GM11168 (cell line): Measurements from ENCODE around the gene OCIAD1.
"Not testable (repeated sequence)": the region's sequence is repeated elsewhere in the genome, so short reads cannot be mapped to it uniquely, and the experiment has no call there.

ENCODE experiments used
- in situ Hi-C: fragments of 300-500 bp; cut with MboI; formaldehyde crosslinking; loops from one replicate; pipeline ENCODE4 v1.12.0; 2022; ENCODE audit warnings: low sequenced_read_pairs; ENCODE audit not compliant: unreplicated experiment

OCIAD1 gene

DNA sequence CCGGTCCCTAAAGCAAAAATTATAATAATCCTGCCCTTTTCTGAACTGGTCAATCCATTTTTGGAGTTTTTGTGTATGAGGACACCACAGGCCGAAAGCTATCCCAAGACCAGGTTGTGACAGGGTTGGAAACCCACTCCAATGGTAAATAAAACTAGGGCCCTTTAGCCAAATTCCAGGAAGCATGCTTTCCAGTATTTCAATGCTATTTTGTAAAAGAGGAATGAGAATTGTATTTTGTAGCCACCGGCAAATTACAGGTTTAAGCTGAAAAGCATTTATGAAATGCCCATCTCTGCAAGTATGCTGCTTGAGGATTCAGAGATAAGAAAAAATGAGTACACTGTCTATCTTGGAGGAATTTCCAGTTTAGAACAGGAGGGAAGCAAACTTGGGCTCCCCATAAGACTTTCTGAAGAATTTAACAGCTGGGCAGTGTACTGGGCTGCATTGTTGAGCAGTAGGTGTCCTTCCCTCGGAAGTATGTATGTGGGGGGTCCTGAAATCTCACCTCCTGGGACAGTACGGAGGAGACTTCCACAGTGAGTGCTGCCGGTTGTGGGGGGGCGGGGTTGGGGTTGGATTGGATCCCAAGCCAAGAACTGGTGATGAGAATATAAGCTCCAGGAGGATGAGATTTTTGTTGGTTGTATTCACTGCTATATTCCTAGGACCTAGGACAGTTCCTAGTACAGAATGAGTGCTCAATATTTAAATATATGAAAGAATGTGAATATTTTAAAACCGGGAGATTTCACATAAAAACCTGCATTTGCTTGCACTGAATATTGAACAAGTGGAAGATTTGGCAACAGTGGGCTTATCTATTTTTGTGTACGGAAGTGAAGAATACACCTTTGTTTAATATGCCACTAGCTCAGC, 48.9 kb downstream of the OCIAD1 start:
- in situ Hi-C loops, result no loop called here

DNA sequence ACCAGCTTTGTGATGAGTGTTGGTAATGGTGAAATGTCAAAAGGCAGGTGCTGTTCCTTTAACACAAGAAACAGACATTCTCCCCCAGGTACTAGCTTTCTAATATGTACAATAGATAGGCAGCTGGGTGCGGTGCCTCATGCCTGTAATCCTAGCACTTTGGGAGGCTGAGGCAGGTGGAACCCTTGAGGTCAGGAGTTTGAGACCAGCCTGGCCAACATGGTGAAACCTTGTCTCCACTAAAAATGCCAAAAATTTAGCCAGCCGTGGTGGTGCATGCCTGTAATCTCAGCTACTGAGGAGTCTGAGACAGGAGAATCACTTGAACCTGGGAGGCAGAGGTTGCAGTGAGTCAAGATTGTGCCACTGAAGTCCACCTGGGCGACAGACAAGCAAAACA, 50.8 kb downstream of the OCIAD1 start:
- in situ Hi-C loops, result not testable (repeated sequence)

DNA sequence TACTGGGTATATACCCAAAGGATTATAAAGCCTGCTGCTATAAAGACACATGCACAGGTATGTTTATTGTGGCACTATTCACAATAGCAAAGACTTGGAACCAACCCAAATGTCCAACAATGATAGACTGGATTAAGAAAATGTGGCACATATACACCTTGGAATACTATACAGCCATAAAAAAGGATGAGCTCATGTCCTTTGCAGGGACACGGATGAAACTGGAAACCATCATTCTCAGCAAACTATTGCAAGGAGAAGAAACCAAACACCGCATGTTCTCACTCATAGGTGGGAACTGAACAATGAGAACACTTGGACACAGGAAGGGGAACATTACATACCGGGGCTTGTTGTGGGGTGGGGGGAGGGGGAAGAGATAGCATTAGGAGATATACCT, 58.9 kb downstream of the OCIAD1 start:
- in situ Hi-C loops, result not testable (repeated sequence)

DNA sequence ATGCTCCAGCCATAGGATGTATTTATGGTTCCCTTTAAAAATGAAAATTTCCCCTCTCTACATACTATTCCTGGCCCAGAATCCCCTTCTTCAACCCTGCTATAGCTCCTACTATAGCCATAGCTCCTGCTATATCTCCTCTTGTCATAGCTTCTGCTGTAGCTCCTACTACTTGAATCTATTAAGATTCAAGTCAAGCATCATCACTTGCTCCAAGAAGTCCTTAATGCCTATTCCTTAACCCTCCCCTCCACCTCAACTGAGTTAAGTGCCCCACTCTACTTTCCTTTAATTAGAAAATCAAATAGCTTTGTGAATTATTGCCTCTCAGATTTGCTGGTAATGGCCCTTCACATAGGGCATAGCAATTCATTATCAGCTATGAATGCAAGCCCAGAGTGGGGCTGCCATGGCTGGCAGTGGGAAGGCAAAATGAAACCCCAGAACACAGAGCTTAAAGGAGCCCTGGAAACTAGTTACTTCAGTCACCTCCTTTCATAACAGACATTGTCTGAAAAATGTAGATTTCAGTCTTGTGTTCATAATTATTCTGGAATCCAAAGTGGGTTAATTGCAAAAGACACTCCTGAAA, 60.2 kb downstream of the OCIAD1 start:
- in situ Hi-C loops, result no loop called here

DNA sequence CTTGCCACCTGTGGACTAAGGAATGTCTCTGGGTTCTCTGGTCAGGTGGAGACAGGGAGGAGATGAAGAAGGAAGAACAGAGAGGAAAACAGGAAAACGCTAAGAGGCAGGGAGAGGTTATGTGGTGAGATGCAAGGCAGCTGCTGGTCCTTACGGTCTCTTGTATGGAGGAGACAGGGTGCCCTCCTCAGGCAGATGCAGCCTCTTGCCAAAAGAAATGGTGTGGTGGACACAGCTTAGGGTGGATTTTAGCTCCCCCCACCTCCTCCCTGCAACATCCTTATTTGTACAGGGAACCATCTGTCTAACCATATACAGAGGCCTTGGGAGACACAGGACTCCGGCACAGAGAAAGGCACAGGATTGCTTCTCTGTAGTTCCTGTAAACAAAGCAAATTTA, 66.0 kb downstream of the OCIAD1 start:
- in situ Hi-C loops, result no loop called here

DNA sequence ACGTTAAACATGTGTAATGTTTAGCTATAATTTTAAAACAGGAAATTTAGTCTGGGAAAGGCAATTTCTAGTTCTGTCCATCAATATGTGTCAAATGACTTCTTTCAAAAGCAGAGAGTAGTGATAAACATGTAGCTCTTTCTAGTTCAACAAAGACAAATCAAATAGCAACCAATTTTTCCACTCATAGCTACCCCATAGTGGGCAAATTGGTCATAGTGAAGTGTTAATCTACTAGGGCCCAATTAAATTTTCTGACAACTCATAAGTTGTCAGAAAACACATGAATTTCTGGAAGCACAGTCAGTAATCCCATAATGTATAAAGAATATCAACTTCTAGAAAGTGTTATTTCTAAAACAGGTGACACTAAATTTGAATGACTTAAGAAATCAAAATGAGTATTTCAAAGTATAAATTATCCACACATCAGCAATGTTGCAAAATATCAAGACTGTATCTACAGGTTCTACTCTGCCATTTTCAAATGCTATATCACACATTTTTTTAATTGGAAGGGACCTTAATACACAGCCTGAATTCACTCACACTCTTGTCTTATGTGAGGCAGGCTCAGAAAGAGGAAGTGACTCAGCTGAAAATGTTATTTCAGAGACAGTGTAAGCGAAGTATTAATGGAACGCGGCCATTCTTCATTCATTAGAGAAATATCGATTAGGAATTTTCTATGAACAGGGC, 68.0 kb downstream of the OCIAD1 start:
- in situ Hi-C loops, result no loop called here

DNA sequence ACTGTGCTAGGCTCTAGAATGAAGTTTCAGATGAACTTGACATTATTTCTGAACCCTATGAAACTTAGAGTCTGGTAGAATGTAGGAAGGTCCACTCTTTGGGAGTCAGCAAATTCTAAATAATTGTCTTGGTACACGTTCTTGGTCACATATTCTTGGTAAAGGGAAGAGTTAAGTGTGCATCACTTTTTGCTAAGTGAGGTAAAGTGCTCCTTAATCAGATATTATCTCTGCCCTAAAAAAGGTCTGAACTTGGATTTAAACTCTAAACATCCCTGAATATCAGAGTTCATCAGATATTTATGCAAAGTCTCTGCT, 68.5 kb downstream of the OCIAD1 start:
- in situ Hi-C loops, result no loop called here

DNA sequence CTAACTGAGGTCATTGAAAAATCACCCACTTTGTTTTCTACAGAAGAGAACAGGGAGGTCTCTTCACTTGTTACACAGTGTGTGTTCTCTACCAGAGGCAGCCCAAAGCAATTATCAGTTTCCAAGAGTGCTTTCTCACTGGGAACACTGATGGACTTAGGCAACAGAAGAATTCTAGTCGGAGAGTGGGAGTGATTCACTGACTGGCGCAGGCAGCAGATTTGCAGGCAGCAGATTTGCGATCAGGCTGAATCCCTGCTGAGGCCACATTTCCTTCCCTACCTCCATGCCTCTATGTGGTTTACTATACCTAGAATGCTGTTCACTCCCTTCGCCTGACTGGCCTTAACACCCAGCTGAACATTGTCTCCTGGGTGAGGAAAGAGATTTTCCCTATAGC, 69.1 kb downstream of the OCIAD1 start:
- in situ Hi-C loops, result no loop called here

DNA sequence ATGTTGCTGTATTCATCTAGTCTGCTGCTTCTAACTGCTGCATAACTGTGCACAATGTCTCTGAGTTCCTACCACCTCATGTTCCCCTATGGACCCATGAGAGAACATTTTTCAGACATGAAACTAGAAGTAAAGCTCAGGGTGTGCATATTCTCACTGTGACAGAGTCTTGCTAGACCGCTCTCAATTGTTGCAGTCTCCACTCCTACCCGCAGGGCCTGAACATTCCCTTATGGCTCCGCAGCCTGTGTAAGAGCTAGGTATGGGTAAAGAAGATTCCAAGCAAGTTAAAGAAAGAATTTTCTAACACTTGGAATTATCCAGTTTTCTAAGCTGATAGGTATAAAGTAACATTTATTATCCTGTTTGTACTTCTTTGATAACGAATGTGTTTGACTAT, 70.3 kb downstream of the OCIAD1 start:
- in situ Hi-C loops, result no loop called here

DNA sequence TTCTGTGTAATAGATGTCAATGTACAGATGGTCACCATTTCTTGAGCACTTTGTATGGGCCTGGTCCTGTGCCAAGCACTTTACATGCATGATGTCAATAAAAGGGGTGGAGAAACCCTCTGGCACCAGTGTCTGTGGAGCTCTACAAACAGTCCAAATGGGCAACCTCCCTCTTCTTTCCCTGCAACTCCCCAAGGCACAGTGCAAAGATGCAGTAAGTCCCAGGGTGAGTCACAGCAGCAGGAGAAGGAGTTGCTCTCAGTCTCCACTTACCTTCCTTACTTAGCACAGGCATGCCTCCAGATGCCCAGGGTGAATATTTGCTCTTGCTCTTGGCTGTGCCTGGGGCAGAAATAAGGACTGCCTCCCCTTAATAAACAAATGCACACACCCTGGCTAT, 71.4 kb downstream of the OCIAD1 start:
- in situ Hi-C loops, result no loop called here

DNA sequence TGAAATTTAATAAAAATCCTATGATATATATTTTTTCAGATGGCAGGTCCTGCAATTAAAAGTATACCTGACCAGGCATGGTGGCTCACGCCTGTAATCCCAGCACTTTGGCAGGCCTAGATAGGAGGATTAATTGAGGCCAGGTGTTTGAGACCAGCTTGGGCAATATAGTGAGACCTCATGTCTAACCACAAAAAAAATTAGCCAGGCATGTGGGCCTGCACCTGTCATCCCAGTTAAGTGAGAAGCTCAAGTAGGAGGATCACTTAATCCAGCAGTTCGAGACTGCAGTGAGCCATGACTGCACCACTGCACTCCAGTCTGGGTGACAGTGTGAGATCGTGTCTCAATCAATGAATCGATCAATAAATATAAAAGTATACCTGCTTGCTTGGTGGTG, 73.2 kb downstream of the OCIAD1 start:
- in situ Hi-C loops, result no loop called here

DNA sequence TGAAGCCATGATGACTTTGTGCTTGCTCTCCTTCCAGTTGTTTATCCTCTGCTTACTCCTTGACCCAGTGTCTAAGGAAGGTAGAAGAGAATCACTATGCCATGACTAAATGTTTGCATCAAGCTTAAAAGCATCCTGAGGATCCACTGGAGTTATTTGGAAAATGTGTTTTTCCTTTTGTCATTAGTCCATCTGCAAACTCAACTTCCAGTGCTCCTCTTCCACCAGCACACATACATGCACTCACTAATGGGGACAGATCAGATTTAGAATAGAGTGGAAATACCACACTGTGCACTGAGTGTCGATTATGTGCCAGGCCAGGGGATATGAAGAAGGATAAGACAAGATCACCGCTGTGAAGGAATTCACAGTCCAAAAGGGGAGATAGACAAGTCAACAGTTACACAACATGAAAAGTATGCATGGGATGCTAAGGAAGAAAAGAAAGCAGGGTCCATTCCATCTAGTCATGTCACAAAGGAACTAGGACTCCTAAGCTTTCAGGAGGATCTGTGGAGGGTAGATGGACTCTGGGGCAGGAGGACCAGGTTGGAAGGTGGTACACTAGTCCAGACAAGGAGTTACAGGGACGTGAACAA, 73.8 kb downstream of the OCIAD1 start:
- in situ Hi-C loops, result no loop called here

DNA sequence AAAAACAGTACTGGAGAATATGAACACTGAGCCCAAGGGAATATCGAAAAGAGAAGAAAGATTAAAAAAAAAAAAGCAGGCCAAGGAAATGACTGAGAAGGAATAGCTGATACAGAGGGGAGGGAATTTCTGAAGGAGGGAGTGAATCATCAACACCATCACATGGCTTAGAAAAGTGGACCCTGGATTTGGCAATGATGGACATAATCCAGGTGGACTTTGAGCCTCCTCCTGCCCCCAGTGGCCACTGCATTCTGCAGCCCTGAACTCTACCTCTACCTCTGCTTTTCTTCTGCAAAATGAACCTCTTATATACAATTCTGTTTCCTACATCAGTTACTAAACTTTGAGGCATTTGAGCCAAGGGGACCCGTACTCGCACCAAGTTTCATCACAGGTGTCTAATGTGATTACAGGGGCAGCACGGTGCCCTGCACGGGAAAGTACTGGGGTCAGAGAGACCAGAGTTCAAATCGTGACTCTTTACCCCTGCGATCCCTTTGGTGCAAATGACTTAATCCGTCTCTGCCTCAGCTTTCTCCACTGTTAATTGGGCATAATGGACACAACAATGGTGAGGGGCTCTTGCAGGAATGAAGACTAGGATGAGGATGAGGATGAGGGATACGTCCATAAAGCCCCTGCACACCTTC, 74.6 kb downstream of the OCIAD1 start:
- in situ Hi-C loops, result no loop called here

DNA sequence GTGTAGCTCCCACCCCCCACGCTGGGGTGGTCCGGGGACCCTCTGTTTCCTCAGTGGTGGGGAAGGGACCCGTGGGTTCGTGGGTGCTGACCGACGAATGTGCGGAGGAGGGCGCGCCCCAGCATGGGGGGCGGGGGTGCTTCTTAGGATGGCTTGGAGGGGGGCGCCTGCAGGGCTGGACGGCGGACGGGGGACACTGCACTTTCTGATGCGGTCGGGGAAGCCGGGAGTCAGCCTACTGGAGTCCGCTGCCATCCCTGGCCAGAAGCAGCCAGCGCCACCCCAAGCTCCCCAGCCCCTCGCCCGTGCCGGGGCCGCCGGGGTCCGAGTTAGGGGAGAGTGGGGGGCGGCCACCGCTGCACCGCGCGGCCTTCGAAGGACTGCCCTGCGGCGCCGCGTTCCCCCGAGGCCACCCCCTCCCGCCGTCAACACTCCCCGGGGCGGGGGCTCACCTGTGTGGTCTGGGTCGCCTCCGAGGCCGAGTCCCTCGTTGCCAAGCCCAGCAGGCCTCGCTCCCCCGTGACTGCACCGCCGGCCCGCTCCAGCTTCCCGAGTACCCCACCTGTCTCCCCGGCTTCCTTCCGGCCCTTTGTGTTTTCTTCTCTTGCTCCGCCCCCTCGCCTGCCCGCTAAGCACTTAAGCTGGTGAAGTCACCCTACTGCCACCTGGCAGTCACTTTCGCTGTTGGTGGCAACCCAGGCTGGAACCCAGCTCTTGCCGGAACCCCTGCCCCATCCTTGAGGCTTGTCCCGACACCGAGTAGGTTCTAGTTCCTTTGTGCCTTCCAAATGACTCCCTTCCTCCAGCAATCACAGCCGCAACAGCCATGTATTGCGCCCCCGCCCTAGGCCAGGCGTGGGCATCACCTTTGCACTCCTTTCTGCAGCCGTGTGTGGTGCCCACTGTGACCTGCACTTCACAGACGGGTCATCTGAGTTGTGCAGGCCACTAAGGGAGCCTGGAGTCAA, 75.6 kb downstream of the OCIAD1 start, which contains the start of gene OCIAD2:
Gene OCIAD2 (minus strand): TSS at position 569 of the 968 bp plus-strand sequence. CDS start 2,225 bp downstream, outside the sequence.
- in situ Hi-C loops, result no loop called here

DNA sequence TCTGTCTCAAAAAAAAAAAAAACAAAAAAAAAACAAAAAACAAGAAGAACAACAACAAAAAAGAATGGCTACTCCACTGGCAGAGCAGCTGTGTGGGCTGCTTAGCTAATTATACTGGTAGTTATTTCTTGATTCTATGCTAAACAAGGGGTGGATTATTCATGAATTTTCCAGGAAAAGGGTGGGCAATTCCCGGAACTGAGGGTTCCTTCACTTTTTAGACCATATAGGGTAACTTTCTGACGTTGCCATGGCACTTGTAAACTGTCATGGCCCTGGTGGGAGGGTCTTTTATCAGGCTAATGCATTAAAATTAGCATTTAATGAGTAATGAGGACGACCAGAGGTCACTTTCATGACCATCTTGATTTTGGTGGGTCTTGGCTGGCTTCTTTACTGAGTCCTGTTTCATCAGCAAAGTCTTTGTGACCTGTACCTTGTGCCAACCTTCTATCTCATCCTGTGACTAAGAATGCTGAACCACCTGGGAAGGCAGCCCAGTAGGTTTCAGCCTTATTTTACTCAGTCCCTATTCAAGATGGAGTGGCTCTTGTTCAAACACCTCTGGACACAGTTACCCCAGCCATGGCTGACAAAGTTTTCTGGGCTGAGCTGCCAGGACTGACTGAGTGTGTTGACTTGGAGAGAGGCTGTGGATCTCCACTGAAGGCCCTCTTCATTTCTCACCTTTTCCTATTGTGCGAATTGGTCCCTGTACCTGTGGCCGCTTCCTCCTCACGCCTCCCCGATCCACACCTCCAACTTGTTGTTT, 77.0 kb downstream of the OCIAD1 start:
- in situ Hi-C loops, result no loop called here

DNA sequence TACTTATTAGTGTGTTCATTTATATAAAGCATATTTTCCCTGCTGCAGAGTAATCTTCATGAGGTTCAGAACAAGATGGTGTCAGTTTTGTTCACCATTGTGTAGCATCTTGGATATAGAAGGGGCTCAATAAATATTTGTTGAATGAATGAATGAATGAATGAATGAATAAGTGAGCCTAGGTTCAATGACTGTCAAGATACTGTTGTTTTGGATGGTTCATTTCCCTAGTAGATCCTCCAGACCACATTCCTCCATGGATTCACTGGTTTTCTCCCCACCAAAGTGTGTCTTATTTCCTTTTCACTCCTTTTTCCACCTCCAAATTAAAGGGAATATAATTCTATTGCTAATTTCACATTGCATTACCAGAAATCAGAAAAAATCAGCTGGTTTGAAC, 77.8 kb downstream of the OCIAD1 start:
- in situ Hi-C loops, result no loop called here

DNA sequence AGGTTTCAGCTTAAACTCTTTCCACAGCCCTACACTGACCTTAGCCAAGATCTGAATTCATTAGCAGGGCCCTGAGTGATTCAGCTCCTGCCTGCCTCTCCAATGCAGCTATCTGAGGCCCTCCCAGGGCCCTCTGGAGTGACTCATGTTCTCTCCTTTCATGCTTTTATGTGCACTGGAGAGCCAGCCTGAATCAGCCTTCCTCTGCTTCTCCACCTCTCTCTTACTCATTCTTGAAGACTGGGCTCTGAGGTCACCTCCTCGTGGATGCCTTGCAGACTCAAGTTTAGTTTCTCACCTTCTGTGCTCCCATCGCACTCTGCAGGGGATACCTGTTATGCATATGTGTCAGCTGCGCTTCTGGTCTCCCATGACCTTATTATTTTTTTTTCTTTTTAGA, 78.8 kb downstream of the OCIAD1 start:
- in situ Hi-C loops, result no loop called here

DNA sequence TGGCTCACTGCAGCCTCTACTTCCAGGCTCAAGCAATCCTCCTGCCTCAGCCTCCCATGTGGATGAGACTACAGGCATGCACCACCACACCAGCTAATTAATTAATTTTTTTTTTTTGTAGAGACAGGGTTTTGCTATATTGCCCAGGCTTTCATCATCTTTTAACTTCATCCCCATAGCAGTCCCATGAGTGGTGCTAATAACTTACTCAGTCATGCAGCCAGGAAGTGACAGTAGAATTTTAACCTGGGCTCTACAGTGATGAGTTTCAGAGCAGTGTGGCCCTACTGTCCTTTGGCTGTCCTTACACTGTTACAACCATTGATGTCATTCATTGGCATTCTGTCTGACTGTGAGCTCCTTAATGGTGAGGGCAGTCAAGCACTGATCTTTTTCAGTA, 79.6 kb downstream of the OCIAD1 start:
- in situ Hi-C loops, result no loop called here
